ENCODE data around the gene PSEN1.
"Not testable (repeated sequence)": the region's sequence is repeated elsewhere in the genome, so short reads cannot be mapped to it uniquely, and the experiment has no call there.

PSEN1 gene

GRCh38 chr14:73180385-73180805 lies 44.1 kb downstream of the PSEN1 start:
- no peak for TF ChIP-seq CTCF (IDR thresholded peaks at IDR 0.05; ENCODE audit: control extremely low read depth, extremely low read depth, low read depth, missing control alignments)
- ChIA-PET POLR2A (no interaction called here), CTCF (interaction anchor here (1.0 to 1.9 kb wide), 2 partner anchors 8 to 291 kb away, joined by 3 to 6 read pairs; no protein-coding TSS in a partner anchor)
- no peak for DNase-seq (ENCODE audit: extremely low spot score)

GRCh38 chr14:73180969-73181368 lies 44.7 kb downstream of the PSEN1 start:
- POLR2A ChIA-PET; DNase-seq (ENCODE audit: extremely low spot score): not testable (repeated sequence)
- CTCF ChIA-PET = interaction anchor here (1.0 kb wide), 1 partner anchor 8 kb away, joined by 3 read pairs; no protein-coding TSS in a partner anchor

DNA sequence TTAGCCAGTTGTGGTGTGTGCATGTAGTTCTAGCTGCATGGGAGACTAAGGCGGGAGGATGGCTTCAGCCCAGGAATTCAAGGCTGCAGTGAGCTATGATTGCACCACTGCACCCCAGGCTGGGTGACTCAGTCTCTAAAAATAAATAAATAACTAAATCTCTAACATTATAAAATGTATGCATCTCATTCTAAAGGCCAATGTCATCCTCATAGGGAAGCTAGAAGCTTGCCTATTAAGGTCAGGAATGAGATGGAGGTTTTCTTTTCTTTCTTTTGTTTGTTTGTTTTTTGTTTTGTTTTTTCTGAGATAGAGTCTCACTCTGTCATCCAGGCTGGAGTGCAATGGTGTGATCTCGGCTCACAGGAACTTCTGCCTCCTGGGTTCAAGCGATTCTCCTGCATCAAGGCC lies 52.2 kb downstream of the PSEN1 start:
- no peak for DNase-seq (ENCODE audit: extremely low spot score)
- ChIA-PET POLR2A (no interaction called here), CTCF (interaction anchor here (1.1 to 1.3 kb wide), 2 partner anchors 15 to 35 kb away, joined by 3 read pairs; no protein-coding TSS in a partner anchor)
- no peak for TF ChIP-seq CTCF (IDR thresholded peaks at IDR 0.05; ENCODE audit: control extremely low read depth, extremely low read depth, low read depth, missing control alignments)

- no peak for DNase-seq (ENCODE audit: extremely low spot score)
- ChIA-PET POLR2A (no interaction called here), CTCF (no interaction called here)
- TF ChIP-seq CTCF (IDR thresholded peaks at IDR 0.05; ENCODE audit: control extremely low read depth, extremely low read depth, low read depth, missing control alignments) = no peak
Measured at GRCh38 chr14:73189651-73190050, 53.3 kb downstream of the PSEN1 start.

DNA sequence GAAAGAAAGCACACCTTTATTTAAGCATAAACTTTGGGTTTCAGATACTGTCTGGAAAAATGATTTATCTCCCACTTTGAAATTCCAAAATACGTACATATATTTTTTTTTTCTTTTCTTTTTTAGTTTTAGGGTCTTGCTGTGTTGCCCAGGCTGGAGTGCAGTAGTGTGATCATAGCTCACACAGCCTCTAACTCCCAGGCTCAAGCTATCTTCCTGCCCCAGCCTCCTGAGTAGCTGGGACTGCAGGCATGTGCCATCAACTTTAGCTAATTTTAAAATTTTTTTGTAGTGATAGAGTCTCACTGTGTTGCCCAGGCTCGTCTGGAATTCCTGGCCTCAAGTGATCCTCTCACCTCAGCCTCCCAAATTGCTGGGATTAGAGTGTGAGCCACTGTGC lies 55.1 kb downstream of the PSEN1 start:
- POLR2A ChIA-PET = no interaction called here
- TF ChIP-seq CTCF (IDR thresholded peaks at IDR 0.05; ENCODE audit: control extremely low read depth, extremely low read depth, low read depth, missing control alignments) = no peak
- CTCF ChIA-PET = interaction anchor here (1.2 to 1.4 kb wide), 2 partner anchors 9 to 41 kb away, joined by 3 to 5 read pairs; no protein-coding TSS in a partner anchor
- DNase-seq (ENCODE audit: extremely low spot score) = no peak

DNA sequence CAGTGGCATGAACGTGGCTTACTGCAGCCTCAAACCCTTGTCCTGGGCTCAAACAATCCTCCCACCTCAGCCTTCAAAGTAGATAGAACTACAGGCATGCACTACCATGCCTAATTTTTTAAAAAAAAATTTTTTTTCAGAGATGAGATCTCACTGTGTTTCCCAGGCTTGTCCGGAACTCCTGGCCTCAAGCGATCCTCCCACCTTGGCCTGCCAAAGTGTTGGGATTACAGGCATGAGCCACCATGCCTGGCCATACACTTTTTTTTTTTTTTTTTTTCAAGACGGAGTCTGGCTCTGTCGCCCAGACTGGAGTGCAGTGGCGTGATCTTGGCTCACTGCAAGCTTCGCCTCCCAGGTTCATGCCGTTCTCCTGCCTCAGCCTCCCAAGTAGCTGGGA lies 58.0 kb downstream of the PSEN1 start:
- POLR2A ChIA-PET; DNase-seq (ENCODE audit: extremely low spot score); CTCF ChIA-PET: not testable (repeated sequence)

GRCh38 chr14:73198253-73198652 lies 61.9 kb downstream of the PSEN1 start:
- DNase-seq (ENCODE audit: extremely low spot score) = no peak
- CTCF ChIA-PET = interaction anchor here (1.6 kb wide), 1 partner anchor 19 kb away, joined by 3 read pairs; no protein-coding TSS in a partner anchor
- no peak for TF ChIP-seq CTCF (IDR thresholded peaks at IDR 0.05; ENCODE audit: control extremely low read depth, extremely low read depth, low read depth, missing control alignments)
- POLR2A ChIA-PET = no interaction called here

DNA sequence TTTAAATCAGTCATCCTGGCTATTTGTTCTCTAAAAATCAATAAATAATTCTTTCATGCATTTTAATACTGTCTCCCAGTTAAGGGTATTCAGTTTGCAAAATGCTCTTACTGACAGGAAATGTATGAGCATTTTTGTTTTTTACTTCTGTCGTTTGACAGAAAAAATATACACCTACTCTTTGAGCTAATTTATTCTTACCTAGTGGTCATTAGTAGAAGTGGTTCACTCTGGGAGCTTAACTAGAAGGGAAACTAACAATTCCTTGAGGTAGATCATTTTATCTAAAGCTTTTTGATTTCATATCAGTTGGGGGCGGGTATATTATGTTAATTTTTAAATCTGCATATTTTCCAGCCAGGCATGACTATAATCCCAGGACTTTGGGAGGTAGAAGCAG lies 67.2 kb downstream of the PSEN1 start:
- ChIA-PET CTCF (interaction anchor here (1.1 kb wide), 1 partner anchor 30 kb away, joined by 3 read pairs; no protein-coding TSS in a partner anchor), POLR2A (no interaction called here)
- no peak for TF ChIP-seq CTCF (IDR thresholded peaks at IDR 0.05; ENCODE audit: control extremely low read depth, extremely low read depth, low read depth, missing control alignments)
- no peak for DNase-seq (ENCODE audit: extremely low spot score)
